K562 (cell line): ENCODE data around the gene ANKRD33. TPM values are rescaled to one million over a fixed set of nuclear protein-coding genes. Genes with fewer than 3 reads are reported as not detected.

Source experiments
- BRD4 ChIP-seq: fragments of 200-600 bp; sonication (generic); IDR thresholded peaks from 2 replicates; pipeline ENCODE4 v1.6.1; 2017; ENCODE audit warnings: inconsistent platforms
- BRD9 ChIP-seq: fragments of 450-650 bp; IDR thresholded peaks from 2 replicates; pipeline ENCODE4 v1.6.1; 2018; ENCODE audit warnings: low read depth; ENCODE audit not compliant: partially characterized antibody
- THRAP3 ChIP-seq: fragments of 450-650 bp; IDR thresholded peaks from 2 replicates; pipeline ENCODE4 v1.6.1; 2016; ENCODE audit warnings: mild to moderate bottlenecking, inconsistent platforms, borderline replicate concordance
- TSC22D4 ChIP-seq: fragments of 450-650 bp; IDR thresholded peaks from 2 replicates; pipeline ENCODE4 v1.6.1; 2016; ENCODE audit warnings: missing genetic modification characterization, missing biosample characterization, control low read depth
- ZNF561 ChIP-seq: fragments of 450-650 bp; formaldehyde crosslinking; conservative IDR thresholded peaks from 2 replicates; pipeline ENCODE4 v1.4.0; 2020; ENCODE audit warnings: mild to moderate bottlenecking, moderate library complexity
- ZZZ3 ChIP-seq: fragments of 450-650 bp; IDR thresholded peaks from 2 replicates; pipeline ENCODE4 v1.6.1; 2016; ENCODE audit warnings: antibody characterized with exemption, mild to moderate bottlenecking, moderate library complexity
- polyA plus RNA-seq, 8 experiments: library from polyadenylated mRNA; depleted of rRNA in 4 of 8; stranded (reverse) in 5 of 8; unstranded in 3 of 8; fragments of >200 nt; fragmentation: Nextera tagmentation in 2 of 8; fragmentation: Illumina TruSeq in 1 of 8; extraction: Ambion mirVana in 2 of 8; extraction: Trizol in 1 of 8; gene quantifications; 2 replicates each; pipeline versions ENCODE4 v1.2.1 to v1.2.3, GENCODE V29; 2011 to 2014; ENCODE audit warnings: inconsistent platforms in 1 of 8, missing spikeins in 1 of 8
- total RNA-seq, 7 experiments: library from RNA; depleted of rRNA in 6 of 7; stranded (reverse); fragments of >200 nt in 6 of 7; fragmentation: Illumina TruSeq in 2 of 7; extraction: Trizol in 2 of 7; gene quantifications; 2 replicates each; pipeline versions ENCODE4 v1.2.1 to v1.2.3, GENCODE V29; 2011 to 2021; ENCODE audit warnings: low replicate concordance in 1 of 7
- TF ChIP-seq, protein P1 (sequence below): fragments of 450-650 bp; IDR thresholded peaks from 2 replicates; pipeline ENCODE4 v1.6.1; 2017; ENCODE audit warnings: antibody characterized with exemption, mild to moderate bottlenecking
- TF ChIP-seq, protein P2 (sequence below): fragments of 450-650 bp; IDR thresholded peaks from 2 replicates; pipeline ENCODE4 v1.6.1; 2016; ENCODE audit warnings: missing biosample characterization, missing genetic modification characterization
- TF ChIP-seq, protein P3 (sequence below): fragments of 200-600 bp; sonication (generic); IDR thresholded peaks from one replicate; pipeline ENCODE4 v1.6.1; 2012; ENCODE audit warnings: mild to moderate bottlenecking, low read depth, low read length, inconsistent platforms

ANKRD33 gene
- total and polyA plus RNA-seq, 9 of the 15 experiments (the other 6 are each of a cell fraction or from before 2014, with no cell fraction given) = 0.04 to 0.11 (median 0.07) TPM; not detected in 4

DNA sequence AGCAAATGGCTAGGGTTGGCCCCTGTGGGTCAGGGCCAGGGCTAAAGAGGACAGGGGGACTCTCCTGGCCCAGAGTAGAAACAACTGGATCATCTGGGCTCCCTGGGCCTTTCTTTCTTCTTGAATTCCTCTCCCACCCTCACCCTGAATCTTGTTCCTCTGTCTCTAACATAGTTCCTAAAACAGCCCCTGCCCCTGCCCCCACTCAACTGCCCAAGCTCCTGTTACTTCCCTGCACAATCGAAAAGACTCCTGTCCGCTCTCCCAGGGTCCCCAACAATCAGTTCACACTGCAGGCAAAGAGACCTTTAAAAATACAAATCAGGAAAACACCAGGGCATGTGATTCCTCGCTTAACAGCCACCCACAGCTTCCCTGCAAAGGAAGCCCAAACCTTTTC is 18.0 kb upstream of the ANKRD33 start (continued):
- TF ChIP-seq, protein P1, sequence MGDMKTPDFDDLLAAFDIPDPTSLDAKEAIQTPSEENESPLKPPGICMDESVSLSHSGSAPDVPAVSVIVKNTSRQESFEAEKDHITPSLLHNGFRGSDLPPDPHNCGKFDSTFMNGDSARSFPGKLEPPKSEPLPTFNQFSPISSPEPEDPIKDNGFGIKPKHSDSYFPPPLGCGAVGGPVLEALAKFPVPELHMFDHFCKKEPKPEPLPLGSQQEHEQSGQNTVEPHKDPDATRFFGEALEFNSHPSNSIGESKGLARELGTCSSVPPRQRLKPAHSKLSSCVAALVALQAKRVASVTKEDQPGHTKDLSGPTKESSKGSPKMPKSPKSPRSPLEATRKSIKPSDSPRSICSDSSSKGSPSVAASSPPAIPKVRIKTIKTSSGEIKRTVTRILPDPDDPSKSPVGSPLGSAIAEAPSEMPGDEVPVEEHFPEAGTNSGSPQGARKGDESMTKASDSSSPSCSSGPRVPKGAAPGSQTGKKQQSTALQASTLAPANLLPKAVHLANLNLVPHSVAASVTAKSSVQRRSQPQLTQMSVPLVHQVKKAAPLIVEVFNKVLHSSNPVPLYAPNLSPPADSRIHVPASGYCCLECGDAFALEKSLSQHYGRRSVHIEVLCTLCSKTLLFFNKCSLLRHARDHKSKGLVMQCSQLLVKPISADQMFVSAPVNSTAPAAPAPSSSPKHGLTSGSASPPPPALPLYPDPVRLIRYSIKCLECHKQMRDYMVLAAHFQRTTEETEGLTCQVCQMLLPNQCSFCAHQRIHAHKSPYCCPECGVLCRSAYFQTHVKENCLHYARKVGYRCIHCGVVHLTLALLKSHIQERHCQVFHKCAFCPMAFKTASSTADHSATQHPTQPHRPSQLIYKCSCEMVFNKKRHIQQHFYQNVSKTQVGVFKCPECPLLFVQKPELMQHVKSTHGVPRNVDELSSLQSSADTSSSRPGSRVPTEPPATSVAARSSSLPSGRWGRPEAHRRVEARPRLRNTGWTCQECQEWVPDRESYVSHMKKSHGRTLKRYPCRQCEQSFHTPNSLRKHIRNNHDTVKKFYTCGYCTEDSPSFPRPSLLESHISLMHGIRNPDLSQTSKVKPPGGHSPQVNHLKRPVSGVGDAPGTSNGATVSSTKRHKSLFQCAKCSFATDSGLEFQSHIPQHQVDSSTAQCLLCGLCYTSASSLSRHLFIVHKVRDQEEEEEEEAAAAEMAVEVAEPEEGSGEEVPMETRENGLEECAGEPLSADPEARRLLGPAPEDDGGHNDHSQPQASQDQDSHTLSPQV = no peak
- no peak for TF ChIP-seq ZZZ3
- TF ChIP-seq BRD4 = no peak
- TF ChIP-seq BRD9 = no peak
- TF ChIP-seq, protein P2, sequence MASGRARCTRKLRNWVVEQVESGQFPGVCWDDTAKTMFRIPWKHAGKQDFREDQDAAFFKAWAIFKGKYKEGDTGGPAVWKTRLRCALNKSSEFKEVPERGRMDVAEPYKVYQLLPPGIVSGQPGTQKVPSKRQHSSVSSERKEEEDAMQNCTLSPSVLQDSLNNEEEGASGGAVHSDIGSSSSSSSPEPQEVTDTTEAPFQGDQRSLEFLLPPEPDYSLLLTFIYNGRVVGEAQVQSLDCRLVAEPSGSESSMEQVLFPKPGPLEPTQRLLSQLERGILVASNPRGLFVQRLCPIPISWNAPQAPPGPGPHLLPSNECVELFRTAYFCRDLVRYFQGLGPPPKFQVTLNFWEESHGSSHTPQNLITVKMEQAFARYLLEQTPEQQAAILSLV (tag) = no peak
- TF ChIP-seq, protein P3, sequence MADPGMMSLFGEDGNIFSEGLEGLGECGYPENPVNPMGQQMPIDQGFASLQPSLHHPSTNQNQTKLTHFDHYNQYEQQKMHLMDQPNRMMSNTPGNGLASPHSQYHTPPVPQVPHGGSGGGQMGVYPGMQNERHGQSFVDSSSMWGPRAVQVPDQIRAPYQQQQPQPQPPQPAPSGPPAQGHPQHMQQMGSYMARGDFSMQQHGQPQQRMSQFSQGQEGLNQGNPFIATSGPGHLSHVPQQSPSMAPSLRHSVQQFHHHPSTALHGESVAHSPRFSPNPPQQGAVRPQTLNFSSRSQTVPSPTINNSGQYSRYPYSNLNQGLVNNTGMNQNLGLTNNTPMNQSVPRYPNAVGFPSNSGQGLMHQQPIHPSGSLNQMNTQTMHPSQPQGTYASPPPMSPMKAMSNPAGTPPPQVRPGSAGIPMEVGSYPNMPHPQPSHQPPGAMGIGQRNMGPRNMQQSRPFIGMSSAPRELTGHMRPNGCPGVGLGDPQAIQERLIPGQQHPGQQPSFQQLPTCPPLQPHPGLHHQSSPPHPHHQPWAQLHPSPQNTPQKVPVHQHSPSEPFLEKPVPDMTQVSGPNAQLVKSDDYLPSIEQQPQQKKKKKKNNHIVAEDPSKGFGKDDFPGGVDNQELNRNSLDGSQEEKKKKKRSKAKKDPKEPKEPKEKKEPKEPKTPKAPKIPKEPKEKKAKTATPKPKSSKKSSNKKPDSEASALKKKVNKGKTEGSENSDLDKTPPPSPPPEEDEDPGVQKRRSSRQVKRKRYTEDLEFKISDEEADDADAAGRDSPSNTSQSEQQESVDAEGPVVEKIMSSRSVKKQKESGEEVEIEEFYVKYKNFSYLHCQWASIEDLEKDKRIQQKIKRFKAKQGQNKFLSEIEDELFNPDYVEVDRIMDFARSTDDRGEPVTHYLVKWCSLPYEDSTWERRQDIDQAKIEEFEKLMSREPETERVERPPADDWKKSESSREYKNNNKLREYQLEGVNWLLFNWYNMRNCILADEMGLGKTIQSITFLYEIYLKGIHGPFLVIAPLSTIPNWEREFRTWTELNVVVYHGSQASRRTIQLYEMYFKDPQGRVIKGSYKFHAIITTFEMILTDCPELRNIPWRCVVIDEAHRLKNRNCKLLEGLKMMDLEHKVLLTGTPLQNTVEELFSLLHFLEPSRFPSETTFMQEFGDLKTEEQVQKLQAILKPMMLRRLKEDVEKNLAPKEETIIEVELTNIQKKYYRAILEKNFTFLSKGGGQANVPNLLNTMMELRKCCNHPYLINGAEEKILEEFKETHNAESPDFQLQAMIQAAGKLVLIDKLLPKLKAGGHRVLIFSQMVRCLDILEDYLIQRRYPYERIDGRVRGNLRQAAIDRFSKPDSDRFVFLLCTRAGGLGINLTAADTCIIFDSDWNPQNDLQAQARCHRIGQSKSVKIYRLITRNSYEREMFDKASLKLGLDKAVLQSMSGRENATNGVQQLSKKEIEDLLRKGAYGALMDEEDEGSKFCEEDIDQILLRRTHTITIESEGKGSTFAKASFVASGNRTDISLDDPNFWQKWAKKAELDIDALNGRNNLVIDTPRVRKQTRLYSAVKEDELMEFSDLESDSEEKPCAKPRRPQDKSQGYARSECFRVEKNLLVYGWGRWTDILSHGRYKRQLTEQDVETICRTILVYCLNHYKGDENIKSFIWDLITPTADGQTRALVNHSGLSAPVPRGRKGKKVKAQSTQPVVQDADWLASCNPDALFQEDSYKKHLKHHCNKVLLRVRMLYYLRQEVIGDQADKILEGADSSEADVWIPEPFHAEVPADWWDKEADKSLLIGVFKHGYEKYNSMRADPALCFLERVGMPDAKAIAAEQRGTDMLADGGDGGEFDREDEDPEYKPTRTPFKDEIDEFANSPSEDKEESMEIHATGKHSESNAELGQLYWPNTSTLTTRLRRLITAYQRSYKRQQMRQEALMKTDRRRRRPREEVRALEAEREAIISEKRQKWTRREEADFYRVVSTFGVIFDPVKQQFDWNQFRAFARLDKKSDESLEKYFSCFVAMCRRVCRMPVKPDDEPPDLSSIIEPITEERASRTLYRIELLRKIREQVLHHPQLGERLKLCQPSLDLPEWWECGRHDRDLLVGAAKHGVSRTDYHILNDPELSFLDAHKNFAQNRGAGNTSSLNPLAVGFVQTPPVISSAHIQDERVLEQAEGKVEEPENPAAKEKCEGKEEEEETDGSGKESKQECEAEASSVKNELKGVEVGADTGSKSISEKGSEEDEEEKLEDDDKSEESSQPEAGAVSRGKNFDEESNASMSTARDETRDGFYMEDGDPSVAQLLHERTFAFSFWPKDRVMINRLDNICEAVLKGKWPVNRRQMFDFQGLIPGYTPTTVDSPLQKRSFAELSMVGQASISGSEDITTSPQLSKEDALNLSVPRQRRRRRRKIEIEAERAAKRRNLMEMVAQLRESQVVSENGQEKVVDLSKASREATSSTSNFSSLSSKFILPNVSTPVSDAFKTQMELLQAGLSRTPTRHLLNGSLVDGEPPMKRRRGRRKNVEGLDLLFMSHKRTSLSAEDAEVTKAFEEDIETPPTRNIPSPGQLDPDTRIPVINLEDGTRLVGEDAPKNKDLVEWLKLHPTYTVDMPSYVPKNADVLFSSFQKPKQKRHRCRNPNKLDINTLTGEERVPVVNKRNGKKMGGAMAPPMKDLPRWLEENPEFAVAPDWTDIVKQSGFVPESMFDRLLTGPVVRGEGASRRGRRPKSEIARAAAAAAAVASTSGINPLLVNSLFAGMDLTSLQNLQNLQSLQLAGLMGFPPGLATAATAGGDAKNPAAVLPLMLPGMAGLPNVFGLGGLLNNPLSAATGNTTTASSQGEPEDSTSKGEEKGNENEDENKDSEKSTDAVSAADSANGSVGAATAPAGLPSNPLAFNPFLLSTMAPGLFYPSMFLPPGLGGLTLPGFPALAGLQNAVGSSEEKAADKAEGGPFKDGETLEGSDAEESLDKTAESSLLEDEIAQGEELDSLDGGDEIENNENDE = no peak
- TF ChIP-seq THRAP3 = no peak
- no peak for TF ChIP-seq TSC22D4 (tag)
- no peak for TF ChIP-seq ZNF561 (CRISPR knock-in tag)
